ENCODE results near the gene LMX1A.

- TF ChIP-seq NFE2L1 (CRISPR knock-in tag; IDR thresholded peaks at IDR 0.05) (no peak), JUN (CRISPR knock-in tag; IDR thresholded peaks at IDR 0.05) (no peak), CBFB (CRISPR knock-in tag; IDR thresholded peaks at IDR 0.05; ENCODE audit: low read depth) (no peak), ZNF232 (CRISPR knock-in tag; IDR thresholded peaks at IDR 0.05) (no peak), CTCF (IDR thresholded peaks at IDR 0.05) (no peak), E2F1 (CRISPR knock-in tag; IDR thresholded peaks at IDR 0.05) (no peak), TP53 (CRISPR knock-in tag; IDR thresholded peaks at IDR 0.05) (no peak), MYBL2 (CRISPR knock-in tag; IDR thresholded peaks at IDR 0.05) (no peak), ZNF121 (CRISPR knock-in tag; IDR thresholded peaks at IDR 0.05) (no peak), ZNF263 (CRISPR knock-in tag; IDR thresholded peaks at IDR 0.05; ENCODE audit: low read depth) (no peak), SP1 (CRISPR knock-in tag; conservative IDR thresholded peaks at IDR 0.05) (no peak)
Observed at GRCh38 chr1:165235777-165236291, 120.7 kb downstream of the LMX1A start.

Measured in WTC11 (cell line).